WTC11 (cell line): ENCODE measurements around the gene LRRC4B. TPM values are rescaled to one million over a fixed set of nuclear protein-coding genes. Genes with fewer than 3 reads are reported as not detected.

Experiments
- ATAC-seq: fragments of 200-7000 bp; cut with Tn5 transposase; 2 replicates; pipeline ENCODE4 v1.10.0; 2021; ENCODE audit warnings: mild to moderate bottlenecking, moderate library complexity
- CTCF ChIA-PET: fragments of 300-600 bp; sonication (Branson Sonifier 250); formaldehyde crosslinking; loops from one replicate; lab custom pipeline; 2021; ENCODE audit warnings: antibody characterized with exemption; lab: Charles Lee
- POLR2A ChIA-PET: fragments of 350-600 bp; sonication (Branson Sonifier 250); formaldehyde crosslinking; loops from one replicate; lab custom pipeline; 2021; ENCODE audit warnings: antibody characterized with exemption; lab: Charles Lee
- DNase-seq: peaks from one replicate; pipeline ENCODE4 v3.0.0; 2021; ENCODE audit warnings: low spot score
- H3K27ac Mint-ChIP-seq: 2 replicates; pipeline ENCODE4 v1.8.0; 2021; ENCODE audit warnings: mixed read lengths
- H3K27me3 Mint-ChIP-seq: 2 replicates; pipeline ENCODE4 v1.8.0; 2021; ENCODE audit warnings: low read depth, mild to moderate bottlenecking, moderate library complexity, mixed read lengths
- H3K36me3 Mint-ChIP-seq: 2 replicates; pipeline ENCODE4 v1.8.0; 2021; ENCODE audit warnings: mixed read lengths
- H3K4me1 Mint-ChIP-seq: 2 replicates; pipeline ENCODE4 v1.8.0; 2022; ENCODE audit warnings: mixed read lengths
- H3K4me3 Mint-ChIP-seq: 2 replicates; pipeline ENCODE4 v1.8.0; 2021; ENCODE audit warnings: mild to moderate bottlenecking, moderate library complexity, mixed read lengths
- H3K9me3 Mint-ChIP-seq: 2 replicates; pipeline ENCODE4 v1.8.0; 2021; ENCODE audit warnings: mixed read lengths
- CREM ChIP-seq: sonication (generic); formaldehyde crosslinking; IDR thresholded peaks from 2 replicates; pipeline ENCODE4 v1.8.1; 2022; ENCODE audit warnings: mild to moderate bottlenecking, missing genetic modification reagents, moderate library complexity
- EMX1 ChIP-seq: fragments of 250-450 bp; sonication (Bioruptor Pico); IDR thresholded peaks from 2 replicates; pipeline ENCODE4 v1.8.0; 2021; ENCODE audit warnings: mild to moderate bottlenecking
- FOXP1 ChIP-seq: sonication (generic); formaldehyde crosslinking; IDR thresholded peaks from 2 replicates; pipeline ENCODE4 v1.8.0; 2022; ENCODE audit warnings: missing genetic modification reagents, mild to moderate bottlenecking, moderate library complexity, borderline replicate concordance
- GRHL2 ChIP-seq: fragments of 250-450 bp; sonication (Bioruptor Pico); IDR thresholded peaks from 2 replicates; pipeline ENCODE4 v1.8.0; 2022; ENCODE audit warnings: mild to moderate bottlenecking, moderate library complexity; ENCODE audit not compliant: insufficient replicate concordance, severe bottlenecking
- RELA ChIP-seq: sonication (generic); formaldehyde crosslinking; IDR thresholded peaks from 2 replicates; pipeline ENCODE4 v1.8.1; 2022; ENCODE audit warnings: missing genetic modification reagents, mild to moderate bottlenecking, borderline replicate concordance
- SMAD3 ChIP-seq: sonication (generic); formaldehyde crosslinking; IDR thresholded peaks from 2 replicates; pipeline ENCODE4 v1.8.0; 2022; ENCODE audit warnings: missing genetic modification reagents, mild to moderate bottlenecking, borderline replicate concordance
- ZNF138 ChIP-seq: sonication (generic); formaldehyde crosslinking; conservative IDR thresholded peaks from 2 replicates; pipeline ENCODE4 v1.8.1; 2022; ENCODE audit warnings: mild to moderate bottlenecking, moderate library complexity, missing genetic modification reagents
- ZNF232 ChIP-seq: sonication (generic); formaldehyde crosslinking; IDR thresholded peaks from 2 replicates; pipeline ENCODE4 v1.8.0; 2022; ENCODE audit warnings: mild to moderate bottlenecking, missing genetic modification reagents
- ZNF396 ChIP-seq: fragments of 250-450 bp; sonication (Bioruptor Pico); IDR thresholded peaks from 2 replicates; pipeline ENCODE4 v1.8.0; 2021; ENCODE audit warnings: mild to moderate bottlenecking, moderate library complexity, borderline replicate concordance
- ZNF423 ChIP-seq: fragments of 250-450 bp; sonication (Bioruptor Pico); IDR thresholded peaks from 2 replicates; pipeline ENCODE4 v2.1.2; 2022; ENCODE audit warnings: mild to moderate bottlenecking, moderate library complexity
- total RNA-seq: library from RNA; stranded (reverse); gene quantifications from 3 replicates; pipeline ENCODE4 v1.2.3, GENCODE V29; 2021
- TF ChIP-seq, protein P1 (sequence below): fragments of 200-600 bp; IDR thresholded peaks from 2 replicates; pipeline ENCODE4 v1.8.0; 2022; ENCODE audit warnings: antibody characterized with exemption
- TF ChIP-seq, protein P2 (sequence below): sonication (generic); formaldehyde crosslinking; IDR thresholded peaks from 2 replicates; pipeline ENCODE4 v1.8.1; 2023; ENCODE audit warnings: mild to moderate bottlenecking, missing genetic modification reagents, borderline replicate concordance
- TF ChIP-seq, protein P3 (sequence below): sonication (generic); formaldehyde crosslinking; IDR thresholded peaks from 2 replicates; pipeline ENCODE4 v1.8.1; 2023; ENCODE audit warnings: mild to moderate bottlenecking, moderate library complexity, missing genetic modification reagents
- TF ChIP-seq, protein P4 (sequence below): sonication (generic); formaldehyde crosslinking; IDR thresholded peaks from 2 replicates; pipeline ENCODE4 v1.8.1; 2023; ENCODE audit warnings: mild to moderate bottlenecking, missing genetic modification reagents, moderate library complexity
- TF ChIP-seq, protein P5 (sequence below): sonication (generic); formaldehyde crosslinking; IDR thresholded peaks from 2 replicates; pipeline ENCODE4 v1.8.0; 2023; ENCODE audit warnings: mild to moderate bottlenecking, missing genetic modification reagents
- TF ChIP-seq, protein P6 (sequence below): sonication (generic); formaldehyde crosslinking; IDR thresholded peaks from 2 replicates; pipeline ENCODE4 v1.8.1; 2022; ENCODE audit warnings: mild to moderate bottlenecking, moderate library complexity, missing genetic modification reagents

The LRRC4B gene
- total RNA-seq, 1 experiment from 2014 or later: 10.0 TPM

DNA sequence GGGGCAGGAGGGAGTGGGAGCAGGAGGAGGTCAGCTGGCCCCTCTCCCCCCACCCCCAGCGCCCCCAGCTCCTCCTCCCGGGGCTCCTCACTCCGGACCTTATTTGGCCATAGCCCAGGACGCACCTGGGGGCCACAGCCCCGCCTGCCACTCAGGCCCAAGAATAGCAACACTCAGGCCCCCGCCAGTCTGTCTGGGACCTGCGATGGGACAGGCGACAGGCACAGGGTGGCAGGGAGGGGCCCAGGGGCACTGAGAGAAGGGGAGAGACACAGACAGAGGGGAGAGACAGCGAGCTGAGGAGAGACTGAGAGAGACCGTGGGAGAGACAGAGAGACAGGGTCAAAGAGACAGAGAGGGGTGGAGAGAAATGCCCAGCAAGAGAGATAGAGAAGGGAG, 67.5 kb downstream of the LRRC4B start:
- TF ChIP-seq, protein P1, sequence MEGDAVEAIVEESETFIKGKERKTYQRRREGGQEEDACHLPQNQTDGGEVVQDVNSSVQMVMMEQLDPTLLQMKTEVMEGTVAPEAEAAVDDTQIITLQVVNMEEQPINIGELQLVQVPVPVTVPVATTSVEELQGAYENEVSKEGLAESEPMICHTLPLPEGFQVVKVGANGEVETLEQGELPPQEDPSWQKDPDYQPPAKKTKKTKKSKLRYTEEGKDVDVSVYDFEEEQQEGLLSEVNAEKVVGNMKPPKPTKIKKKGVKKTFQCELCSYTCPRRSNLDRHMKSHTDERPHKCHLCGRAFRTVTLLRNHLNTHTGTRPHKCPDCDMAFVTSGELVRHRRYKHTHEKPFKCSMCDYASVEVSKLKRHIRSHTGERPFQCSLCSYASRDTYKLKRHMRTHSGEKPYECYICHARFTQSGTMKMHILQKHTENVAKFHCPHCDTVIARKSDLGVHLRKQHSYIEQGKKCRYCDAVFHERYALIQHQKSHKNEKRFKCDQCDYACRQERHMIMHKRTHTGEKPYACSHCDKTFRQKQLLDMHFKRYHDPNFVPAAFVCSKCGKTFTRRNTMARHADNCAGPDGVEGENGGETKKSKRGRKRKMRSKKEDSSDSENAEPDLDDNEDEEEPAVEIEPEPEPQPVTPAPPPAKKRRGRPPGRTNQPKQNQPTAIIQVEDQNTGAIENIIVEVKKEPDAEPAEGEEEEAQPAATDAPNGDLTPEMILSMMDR: no peak
- TF ChIP-seq ZNF396 (CRISPR knock-in tag): no peak
- TF ChIP-seq, protein P2, sequence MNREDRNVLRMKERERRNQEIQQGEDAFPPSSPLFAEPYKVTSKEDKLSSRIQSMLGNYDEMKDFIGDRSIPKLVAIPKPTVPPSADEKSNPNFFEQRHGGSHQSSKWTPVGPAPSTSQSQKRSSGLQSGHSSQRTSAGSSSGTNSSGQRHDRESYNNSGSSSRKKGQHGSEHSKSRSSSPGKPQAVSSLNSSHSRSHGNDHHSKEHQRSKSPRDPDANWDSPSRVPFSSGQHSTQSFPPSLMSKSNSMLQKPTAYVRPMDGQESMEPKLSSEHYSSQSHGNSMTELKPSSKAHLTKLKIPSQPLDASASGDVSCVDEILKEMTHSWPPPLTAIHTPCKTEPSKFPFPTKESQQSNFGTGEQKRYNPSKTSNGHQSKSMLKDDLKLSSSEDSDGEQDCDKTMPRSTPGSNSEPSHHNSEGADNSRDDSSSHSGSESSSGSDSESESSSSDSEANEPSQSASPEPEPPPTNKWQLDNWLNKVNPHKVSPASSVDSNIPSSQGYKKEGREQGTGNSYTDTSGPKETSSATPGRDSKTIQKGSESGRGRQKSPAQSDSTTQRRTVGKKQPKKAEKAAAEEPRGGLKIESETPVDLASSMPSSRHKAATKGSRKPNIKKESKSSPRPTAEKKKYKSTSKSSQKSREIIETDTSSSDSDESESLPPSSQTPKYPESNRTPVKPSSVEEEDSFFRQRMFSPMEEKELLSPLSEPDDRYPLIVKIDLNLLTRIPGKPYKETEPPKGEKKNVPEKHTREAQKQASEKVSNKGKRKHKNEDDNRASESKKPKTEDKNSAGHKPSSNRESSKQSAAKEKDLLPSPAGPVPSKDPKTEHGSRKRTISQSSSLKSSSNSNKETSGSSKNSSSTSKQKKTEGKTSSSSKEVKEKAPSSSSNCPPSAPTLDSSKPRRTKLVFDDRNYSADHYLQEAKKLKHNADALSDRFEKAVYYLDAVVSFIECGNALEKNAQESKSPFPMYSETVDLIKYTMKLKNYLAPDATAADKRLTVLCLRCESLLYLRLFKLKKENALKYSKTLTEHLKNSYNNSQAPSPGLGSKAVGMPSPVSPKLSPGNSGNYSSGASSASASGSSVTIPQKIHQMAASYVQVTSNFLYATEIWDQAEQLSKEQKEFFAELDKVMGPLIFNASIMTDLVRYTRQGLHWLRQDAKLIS (CRISPR knock-in tag): no peak
- Mint-ChIP-seq H3K27ac (no peak overlapping the region), H3K4me3 (no peak overlapping the region), H3K36me3 (no peaks in the 10 kb centered on the region), H3K9me3 (no peaks in the 10 kb centered on the region), H3K4me1 (peaks cover 3% of the 10 kb centered on the region; the same call in 1 of the 2 replicates), H3K27me3 (peaks cover 22% of the 10 kb centered on the region)
- no peak for DNase-seq
- ChIA-PET POLR2A (interaction anchor here (1.0 kb wide), 1 partner anchor 98 kb away, joined by 3 read pairs; no protein-coding TSS in a partner anchor), CTCF (interaction anchor here (0.6 to 2.4 kb wide), 13 partner anchors 8 to 172 kb away, joined by 3 to 12 read pairs (median 4); partner anchors contain the start of genes JOSD2 and KCNC3)
- no peak; the same call in 1 of the 2 replicates for ATAC-seq

DNA sequence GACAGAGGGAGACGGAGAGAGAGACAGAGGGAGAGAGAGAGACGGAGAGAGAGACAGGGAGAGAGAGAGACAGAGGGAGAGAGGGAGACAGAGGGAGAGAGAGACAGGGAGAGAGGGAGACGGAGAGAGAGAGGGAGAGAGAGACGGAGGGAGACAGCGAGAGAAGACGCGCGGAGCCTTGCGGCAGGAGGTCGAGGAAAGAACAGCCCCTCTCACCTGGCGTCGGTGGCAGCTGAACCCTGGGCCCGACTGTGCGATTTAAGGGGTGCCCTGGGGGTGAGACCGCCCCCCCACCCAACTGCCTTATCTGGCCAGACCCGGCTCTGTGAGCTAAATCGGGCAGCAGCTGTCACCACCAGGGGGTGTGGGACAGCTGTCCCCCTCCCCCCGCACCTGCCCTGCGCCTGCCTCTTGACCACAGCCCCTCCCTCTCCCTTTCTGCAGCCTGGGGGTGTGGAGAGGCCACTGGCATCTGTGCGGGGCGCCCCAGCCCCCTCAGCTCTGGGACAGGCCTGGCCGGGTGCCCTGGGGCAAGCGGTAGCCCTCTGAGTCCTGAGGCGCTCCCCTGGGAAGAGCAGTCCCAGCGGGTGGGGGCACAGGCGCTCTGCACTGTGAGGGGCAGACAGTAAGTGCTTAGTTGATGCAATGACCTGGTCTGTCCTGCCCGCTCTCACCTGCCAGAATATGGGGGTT, 68.0 kb downstream of the LRRC4B start:
- H3K36me3 Mint-ChIP-seq: no peaks in the 10 kb centered on the region
- no peak overlapping the region for H3K4me3 Mint-ChIP-seq
- ChIA-PET POLR2A (interaction anchor here (1.0 kb wide), 1 partner anchor 98 kb away, joined by 3 read pairs; no protein-coding TSS in a partner anchor), CTCF (interaction anchor here (0.6 to 2.4 kb wide), 14 partner anchors 9 to 457 kb away, joined by 3 to 12 read pairs (median 4); partner anchors contain the start of genes JOSD2 and KCNC3)
- H3K9me3 Mint-ChIP-seq: no peaks in the 10 kb centered on the region
- DNase-seq (peak; percentile 44), ATAC-seq (peak; percentile 54)
- peaks cover 28% of the 10 kb centered on the region for H3K27me3 Mint-ChIP-seq
- H3K4me1 Mint-ChIP-seq: peaks cover 3% of the 10 kb centered on the region; the same call in 1 of the 2 replicates
- no peak overlapping the region for H3K27ac Mint-ChIP-seq
- TF ChIP-seq SMAD3 (CRISPR knock-in tag) (no peak), ZNF232 (CRISPR knock-in tag) (no peak), GRHL2 (no peak), ZNF423 (peak; percentile 73), ZNF138 (CRISPR knock-in tag) (no peak), RELA (no peak), EMX1 (no peak), CREM (CRISPR knock-in tag) (no peak), FOXP1 (0 out of 2 replicates have a peak, but pooled peaks have one; percentile 44)
- TF ChIP-seq, protein P3, sequence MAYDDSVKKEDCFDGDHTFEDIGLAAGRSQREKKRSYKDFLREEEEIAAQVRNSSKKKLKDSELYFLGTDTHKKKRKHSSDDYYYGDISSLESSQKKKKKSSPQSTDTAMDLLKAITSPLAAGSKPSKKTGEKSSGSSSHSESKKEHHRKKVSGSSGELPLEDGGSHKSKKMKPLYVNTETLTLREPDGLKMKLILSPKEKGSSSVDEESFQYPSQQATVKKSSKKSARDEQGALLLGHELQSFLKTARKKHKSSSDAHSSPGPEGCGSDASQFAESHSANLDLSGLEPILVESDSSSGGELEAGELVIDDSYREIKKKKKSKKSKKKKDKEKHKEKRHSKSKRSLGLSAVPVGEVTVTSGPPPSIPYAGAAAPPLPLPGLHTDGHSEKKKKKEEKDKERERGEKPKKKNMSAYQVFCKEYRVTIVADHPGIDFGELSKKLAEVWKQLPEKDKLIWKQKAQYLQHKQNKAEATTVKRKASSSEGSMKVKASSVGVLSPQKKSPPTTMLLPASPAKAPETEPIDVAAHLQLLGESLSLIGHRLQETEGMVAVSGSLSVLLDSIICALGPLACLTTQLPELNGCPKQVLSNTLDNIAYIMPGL (CRISPR knock-in tag): no peak
- TF ChIP-seq, protein P2 (CRISPR knock-in tag): no peak
- TF ChIP-seq, protein P4, sequence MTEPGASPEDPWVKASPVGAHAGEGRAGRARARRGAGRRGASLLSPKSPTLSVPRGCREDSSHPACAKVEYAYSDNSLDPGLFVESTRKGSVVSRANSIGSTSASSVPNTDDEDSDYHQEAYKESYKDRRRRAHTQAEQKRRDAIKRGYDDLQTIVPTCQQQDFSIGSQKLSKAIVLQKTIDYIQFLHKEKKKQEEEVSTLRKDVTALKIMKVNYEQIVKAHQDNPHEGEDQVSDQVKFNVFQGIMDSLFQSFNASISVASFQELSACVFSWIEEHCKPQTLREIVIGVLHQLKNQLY (CRISPR knock-in tag): no peak
- TF ChIP-seq, protein P5, sequence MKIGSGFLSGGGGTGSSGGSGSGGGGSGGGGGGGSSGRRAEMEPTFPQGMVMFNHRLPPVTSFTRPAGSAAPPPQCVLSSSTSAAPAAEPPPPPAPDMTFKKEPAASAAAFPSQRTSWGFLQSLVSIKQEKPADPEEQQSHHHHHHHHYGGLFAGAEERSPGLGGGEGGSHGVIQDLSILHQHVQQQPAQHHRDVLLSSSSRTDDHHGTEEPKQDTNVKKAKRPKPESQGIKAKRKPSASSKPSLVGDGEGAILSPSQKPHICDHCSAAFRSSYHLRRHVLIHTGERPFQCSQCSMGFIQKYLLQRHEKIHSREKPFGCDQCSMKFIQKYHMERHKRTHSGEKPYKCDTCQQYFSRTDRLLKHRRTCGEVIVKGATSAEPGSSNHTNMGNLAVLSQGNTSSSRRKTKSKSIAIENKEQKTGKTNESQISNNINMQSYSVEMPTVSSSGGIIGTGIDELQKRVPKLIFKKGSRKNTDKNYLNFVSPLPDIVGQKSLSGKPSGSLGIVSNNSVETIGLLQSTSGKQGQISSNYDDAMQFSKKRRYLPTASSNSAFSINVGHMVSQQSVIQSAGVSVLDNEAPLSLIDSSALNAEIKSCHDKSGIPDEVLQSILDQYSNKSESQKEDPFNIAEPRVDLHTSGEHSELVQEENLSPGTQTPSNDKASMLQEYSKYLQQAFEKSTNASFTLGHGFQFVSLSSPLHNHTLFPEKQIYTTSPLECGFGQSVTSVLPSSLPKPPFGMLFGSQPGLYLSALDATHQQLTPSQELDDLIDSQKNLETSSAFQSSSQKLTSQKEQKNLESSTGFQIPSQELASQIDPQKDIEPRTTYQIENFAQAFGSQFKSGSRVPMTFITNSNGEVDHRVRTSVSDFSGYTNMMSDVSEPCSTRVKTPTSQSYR (CRISPR knock-in tag): 0 out of 2 replicates have a peak, but pooled peaks have one; percentile 47
- TF ChIP-seq, protein P6, sequence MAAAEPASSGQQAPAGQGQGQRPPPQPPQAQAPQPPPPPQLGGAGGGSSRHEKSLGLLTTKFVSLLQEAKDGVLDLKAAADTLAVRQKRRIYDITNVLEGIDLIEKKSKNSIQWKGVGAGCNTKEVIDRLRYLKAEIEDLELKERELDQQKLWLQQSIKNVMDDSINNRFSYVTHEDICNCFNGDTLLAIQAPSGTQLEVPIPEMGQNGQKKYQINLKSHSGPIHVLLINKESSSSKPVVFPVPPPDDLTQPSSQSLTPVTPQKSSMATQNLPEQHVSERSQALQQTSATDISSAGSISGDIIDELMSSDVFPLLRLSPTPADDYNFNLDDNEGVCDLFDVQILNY (CRISPR knock-in tag): no peak
